ENCODE measurements around the gene SPTBN4.
"Not testable (repeated sequence)": the region's sequence is repeated elsewhere in the genome, so short reads cannot be mapped to it uniquely, and the experiment has no call there.

SPTBN4 gene

DNA sequence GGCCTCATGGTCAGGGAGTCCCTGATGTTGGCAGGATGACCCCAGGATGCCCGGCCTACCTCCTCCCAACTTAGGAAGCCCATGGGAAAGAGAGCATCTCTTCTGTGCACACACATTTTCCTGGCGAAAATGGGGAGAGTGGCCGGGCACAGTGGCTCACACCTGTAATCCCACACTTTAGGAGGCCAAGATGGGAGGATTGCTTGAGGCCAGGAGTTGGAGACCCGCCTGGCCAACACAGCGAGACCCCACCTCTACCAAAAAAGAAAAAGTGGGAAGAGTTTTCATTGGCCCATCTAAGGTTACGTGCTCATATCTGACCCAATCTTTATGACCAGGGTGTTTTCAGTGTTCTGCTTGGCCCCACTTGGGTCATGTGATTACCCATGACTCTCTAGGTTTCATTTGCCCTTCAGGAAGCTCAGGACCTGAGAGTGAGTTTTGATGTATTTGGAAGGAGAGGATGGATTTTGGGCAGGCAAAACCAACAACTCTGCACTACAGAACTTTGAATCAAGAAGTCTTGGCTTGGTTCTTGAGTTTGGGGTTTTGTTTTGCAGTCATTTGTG is 76.3 kb downstream of the SPTBN4 start:
- no peak for TF ChIP-seq ZFX (IDR thresholded peaks at IDR 0.05; ENCODE audit: borderline replicate concordance)
- TF ChIP-seq, protein P1, sequence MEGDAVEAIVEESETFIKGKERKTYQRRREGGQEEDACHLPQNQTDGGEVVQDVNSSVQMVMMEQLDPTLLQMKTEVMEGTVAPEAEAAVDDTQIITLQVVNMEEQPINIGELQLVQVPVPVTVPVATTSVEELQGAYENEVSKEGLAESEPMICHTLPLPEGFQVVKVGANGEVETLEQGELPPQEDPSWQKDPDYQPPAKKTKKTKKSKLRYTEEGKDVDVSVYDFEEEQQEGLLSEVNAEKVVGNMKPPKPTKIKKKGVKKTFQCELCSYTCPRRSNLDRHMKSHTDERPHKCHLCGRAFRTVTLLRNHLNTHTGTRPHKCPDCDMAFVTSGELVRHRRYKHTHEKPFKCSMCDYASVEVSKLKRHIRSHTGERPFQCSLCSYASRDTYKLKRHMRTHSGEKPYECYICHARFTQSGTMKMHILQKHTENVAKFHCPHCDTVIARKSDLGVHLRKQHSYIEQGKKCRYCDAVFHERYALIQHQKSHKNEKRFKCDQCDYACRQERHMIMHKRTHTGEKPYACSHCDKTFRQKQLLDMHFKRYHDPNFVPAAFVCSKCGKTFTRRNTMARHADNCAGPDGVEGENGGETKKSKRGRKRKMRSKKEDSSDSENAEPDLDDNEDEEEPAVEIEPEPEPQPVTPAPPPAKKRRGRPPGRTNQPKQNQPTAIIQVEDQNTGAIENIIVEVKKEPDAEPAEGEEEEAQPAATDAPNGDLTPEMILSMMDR (IDR thresholded peaks at IDR 0.05), result no peak
- no peak overlapping the region for H3K27ac ChIP-seq

- H3K27ac ChIP-seq, result not testable (repeated sequence)
These were observed 79.5 kb downstream of the SPTBN4 start for GRCh38 chr19:40546153-40546841.

- not testable (repeated sequence) for H3K27ac ChIP-seq
These were observed 80.4 kb downstream of the SPTBN4 start for GRCh38 chr19:40547190-40547589.

DNA sequence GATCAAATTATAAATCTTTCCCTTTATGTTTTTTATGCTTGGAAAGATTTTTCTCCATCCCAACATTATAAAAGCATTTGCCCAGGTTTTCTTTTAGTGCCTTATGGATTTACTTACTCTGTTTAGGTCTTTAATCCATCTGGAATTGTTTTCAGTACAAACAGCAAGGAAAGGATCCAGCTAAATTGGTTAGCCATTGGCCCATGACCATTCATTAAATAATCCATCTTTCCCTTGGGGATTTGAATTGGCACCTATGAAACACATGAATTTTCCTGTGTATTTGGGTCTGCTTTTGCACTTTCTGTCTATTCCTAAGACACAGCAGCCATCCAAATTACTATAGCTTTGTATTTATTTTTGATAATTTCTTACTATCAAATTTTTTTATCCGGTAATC is 81.0 kb downstream of the SPTBN4 start:
- TF ChIP-seq ZFX (IDR thresholded peaks at IDR 0.05; ENCODE audit: borderline replicate concordance), result no peak
- TF ChIP-seq, protein P1 (IDR thresholded peaks at IDR 0.05), result no peak
- no peak overlapping the region for H3K27ac ChIP-seq

DNA sequence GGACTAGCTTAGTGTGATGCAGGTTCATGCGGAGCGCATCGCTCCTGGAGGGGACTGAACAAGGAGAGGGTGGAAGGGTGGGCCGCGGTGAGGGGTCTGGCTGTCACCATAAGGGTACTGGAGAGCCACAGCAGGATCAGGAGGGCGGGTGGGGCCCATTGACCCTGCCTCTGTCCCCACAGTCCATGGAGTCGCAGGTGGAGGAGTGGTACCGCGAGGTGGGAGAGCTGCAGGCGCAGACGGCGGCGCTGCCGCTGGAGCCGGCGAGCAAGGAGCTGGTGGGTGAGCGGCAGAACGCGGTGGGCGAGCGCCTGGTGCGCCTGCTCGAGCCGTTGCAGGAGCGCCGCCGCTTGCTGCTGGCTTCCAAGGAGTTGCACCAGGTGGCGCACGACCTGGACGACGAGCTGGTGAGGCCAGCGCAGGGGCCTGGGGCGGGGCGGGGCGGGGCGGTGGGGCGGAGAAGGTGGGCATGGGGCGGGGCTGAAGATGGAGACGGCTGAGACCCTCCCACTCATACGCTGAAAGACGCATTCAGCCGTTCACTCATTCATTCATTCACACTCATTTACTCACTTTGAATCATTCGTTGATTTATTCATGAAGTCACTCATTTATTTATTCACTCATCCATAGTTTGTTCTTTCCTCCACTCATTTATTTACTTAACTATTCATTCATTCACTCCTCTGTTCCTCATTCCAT is 82.4 kb downstream of the SPTBN4 start:
- H3K27ac ChIP-seq, result no peak overlapping the region
- TF ChIP-seq, protein P1 (IDR thresholded peaks at IDR 0.05), result peak; percentile 81
- TF ChIP-seq ZFX (IDR thresholded peaks at IDR 0.05; ENCODE audit: borderline replicate concordance), result no peak

DNA sequence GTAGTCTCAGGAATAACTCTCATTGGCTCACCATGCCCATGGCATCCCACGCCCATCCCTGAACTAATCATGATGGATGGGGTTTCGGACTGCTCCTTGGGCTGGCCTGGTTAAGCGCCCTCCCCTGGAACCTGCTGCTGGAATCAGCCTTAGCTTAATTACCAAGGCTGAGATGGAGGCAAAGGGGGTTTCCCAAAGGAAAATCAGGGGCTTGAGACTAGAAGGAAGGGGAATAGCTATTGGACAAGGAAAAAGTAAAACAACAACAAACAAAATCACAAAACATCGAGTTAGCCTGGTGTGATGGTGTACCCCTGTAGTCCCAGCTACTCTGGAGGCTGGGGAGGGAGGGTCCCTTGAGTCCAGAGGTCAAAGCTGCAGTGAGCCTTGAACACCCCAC is 84.2 kb downstream of the SPTBN4 start:
- H3K27ac ChIP-seq, result no peak overlapping the region

GRCh38 chr19:40552848-40553247 is 86.0 kb downstream of the SPTBN4 start:
- H3K27ac ChIP-seq, result no peak overlapping the region
- TF ChIP-seq, protein P1 (IDR thresholded peaks at IDR 0.05), result no peak
- TF ChIP-seq ZFX (IDR thresholded peaks at IDR 0.05; ENCODE audit: borderline replicate concordance), result no peak

More for the DNA sequence above, 84.2 kb downstream of the SPTBN4 start:
- TF ChIP-seq, protein P1 (IDR thresholded peaks at IDR 0.05), result no peak
- no peak for TF ChIP-seq ZFX (IDR thresholded peaks at IDR 0.05; ENCODE audit: borderline replicate concordance)
